GM12873 (cell line): ENCODE data around the gene GAP43.

ENCODE experiments used
- TF ChIP-seq, protein P1 (sequence below): IDR thresholded peaks from 2 replicates; pipeline ENCODE4 v1.5.1; 2012; ENCODE audit warnings: low read depth, mild to moderate bottlenecking, moderate library complexity, low read length, control low read depth; ENCODE audit not compliant: insufficient read depth; ENCODE audit errors: missing control alignments

GAP43 gene

DNA sequence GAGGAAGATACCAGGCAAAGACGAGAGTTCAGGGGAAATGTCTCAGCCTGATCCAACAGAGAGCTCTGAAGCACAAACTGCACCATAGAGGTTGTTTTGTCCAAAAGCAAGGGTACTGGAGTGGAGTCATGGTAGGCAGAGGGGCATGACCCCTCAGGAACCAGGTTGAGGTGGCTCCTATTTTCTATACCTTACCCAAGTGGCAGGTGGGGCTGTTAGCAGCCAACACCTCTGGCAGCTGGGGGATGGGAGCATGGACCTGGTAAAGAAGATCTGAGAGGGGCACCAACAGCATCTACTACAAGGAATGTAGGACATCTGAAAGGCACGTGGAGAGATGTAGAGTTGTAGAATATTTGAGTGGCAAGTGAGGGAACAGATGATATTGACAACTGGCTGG, 85.2 kb downstream of the GAP43 start:
- TF ChIP-seq, protein P1, sequence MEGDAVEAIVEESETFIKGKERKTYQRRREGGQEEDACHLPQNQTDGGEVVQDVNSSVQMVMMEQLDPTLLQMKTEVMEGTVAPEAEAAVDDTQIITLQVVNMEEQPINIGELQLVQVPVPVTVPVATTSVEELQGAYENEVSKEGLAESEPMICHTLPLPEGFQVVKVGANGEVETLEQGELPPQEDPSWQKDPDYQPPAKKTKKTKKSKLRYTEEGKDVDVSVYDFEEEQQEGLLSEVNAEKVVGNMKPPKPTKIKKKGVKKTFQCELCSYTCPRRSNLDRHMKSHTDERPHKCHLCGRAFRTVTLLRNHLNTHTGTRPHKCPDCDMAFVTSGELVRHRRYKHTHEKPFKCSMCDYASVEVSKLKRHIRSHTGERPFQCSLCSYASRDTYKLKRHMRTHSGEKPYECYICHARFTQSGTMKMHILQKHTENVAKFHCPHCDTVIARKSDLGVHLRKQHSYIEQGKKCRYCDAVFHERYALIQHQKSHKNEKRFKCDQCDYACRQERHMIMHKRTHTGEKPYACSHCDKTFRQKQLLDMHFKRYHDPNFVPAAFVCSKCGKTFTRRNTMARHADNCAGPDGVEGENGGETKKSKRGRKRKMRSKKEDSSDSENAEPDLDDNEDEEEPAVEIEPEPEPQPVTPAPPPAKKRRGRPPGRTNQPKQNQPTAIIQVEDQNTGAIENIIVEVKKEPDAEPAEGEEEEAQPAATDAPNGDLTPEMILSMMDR = no peak

DNA sequence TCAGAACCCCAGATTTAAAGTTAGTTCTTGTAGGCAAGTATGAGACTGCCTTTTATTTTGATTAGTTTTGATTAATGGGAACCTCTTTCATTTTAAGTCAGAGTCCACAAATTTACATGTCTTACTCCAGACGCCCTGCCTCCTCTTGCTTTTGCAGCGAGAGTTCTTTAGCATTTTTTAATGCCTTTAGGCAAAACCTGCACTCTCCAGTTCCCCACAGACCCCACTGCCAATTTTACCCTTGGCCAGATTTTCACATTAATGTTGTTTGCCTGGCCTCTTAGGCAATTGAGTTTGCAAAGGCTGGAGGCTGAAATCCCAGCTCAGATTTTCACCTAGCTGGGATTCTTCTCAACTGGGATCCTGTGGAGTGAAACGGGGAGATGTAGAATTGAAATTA, 85.8 kb downstream of the GAP43 start:
- TF ChIP-seq, protein P1 = no peak

DNA sequence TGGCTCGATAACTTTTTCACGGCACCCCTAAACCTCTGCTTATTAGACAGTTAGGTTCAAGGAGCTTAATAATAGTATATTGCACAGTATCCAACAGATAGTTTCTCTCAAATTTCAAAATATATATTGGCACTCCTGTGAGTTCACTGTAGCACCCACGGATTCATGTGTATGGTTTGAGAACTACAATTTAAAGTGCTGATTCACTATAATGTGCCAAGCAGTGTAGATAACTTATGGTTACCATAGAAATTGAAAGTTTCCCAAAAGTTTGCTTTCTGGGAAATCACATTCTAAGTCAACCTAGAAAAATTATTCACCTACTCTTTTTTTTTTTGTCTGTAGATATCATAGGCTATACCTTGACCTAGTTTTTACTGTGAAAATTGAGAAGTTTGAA, 86.6 kb downstream of the GAP43 start:
- TF ChIP-seq, protein P1 = no peak

DNA sequence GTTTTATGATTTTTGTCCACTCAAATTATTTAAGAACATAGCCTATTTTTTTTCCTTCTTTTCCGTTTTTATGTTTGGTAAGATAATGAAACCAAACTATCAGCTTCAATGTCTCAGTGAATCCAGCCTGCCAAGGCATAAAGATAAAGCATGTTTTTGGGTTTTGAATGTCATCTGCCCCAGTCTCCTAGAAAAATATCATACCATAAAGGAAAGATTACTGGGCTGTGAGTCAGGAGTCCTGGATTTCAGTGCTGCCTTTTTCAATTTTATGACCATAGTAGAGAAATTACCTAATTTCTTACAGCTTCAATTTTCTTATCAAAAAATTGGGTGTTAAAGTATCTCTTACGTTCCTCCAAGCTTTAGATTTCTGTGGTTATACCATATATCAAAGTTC, 87.5 kb downstream of the GAP43 start:
- TF ChIP-seq, protein P1 = no peak

DNA sequence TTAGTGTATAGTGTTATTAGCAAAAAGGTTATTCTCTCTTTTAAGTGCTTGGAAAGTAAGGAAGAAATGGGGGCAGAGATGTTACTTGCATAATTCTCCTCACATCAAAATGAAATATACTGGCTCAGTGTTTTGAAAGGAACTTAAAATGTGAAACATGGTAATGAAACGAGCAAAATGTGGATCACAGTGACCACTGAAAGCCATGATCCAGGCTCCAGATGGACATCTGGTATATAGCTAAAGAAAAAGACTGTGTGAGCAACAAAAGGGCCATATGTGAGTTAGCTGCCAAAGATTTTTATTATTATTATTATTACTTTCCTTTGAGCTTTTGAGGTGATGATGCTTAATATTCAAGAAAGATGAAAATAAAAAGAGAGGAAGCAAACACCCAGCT, 89.6 kb downstream of the GAP43 start:
- TF ChIP-seq, protein P1 = no peak

DNA sequence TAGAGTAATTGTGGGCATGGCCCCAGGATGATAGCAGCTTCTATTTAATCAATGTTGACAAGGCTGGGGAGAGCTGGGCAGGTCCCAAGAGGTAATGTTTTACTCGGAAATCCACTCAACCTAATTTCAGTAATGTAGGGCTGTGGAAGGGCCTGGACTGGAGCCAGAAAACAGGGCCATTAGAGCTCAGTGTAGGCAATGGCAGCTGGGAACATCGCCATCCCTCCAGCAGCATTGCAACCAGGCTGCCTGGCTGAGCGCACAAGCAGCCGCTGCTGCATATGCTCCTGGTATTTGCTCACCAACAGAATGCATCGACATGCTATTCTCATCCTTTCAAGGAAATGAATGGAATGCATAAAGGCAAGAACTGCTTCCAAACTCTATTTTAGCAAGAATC, 90.0 kb downstream of the GAP43 start:
- TF ChIP-seq, protein P1 = no peak

DNA sequence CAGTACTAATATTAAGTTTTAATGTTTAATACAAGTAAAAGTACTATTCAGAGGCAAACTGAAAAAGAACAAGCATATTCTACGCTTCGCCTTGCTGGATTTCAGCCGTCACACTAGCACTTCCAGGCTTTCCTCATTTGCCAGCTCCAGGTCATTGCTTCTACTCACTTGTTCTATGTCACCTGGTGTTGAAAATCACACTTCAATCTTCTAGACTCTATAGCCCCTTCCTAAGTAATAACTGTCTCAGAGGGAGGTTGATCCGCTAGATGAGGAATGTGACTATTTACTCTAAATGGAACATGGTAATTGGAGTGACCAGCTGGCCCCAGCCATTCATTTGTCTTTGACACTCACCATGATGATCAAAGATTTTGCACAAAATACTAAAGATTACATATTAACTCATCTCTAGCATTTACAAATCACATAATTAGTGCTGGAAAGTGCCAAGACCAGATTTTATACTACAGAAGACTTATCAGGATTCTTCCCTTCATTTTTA, 92.0 kb downstream of the GAP43 start:
- TF ChIP-seq, protein P1 = no peak
